ENCODE results near the gene RARRES2. TPM values are rescaled to one million over a fixed set of nuclear protein-coding genes. Genes with fewer than 3 reads are reported as not detected.

The RARRES2 gene
- total RNA-seq, 4 donors from 2014 or later = 84.2 to 124 (median 102) TPM

DNA sequence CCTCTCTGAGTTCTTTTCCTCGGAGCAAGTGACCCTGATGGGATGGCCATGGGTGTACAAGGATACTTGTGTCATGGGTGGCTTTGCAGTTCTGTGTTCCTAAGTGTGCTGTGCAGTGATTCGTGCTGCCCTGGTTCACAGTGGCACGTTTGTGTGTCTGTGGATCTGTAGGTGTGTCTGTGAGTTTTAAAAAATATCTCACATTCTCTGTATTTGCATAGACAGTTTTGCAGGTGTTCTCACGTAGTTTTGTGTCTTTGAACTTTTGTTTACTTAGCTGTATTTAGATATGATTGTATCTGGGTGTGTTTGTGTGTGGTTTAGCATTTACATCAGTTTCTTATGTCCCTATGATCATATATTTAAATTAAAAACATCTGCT lies 41.4 kb upstream of the RARRES2 start:
- Histone ChIP-seq H3K9me3 (no peaks in the 10 kb centered on the region), H3K36me3 (no peaks in the 10 kb centered on the region), H3K4me3 (no peak overlapping the region), H3K27ac (peak overlapping the region; percentile 63 to 99 (median 86)), H3K27me3 (no peaks in the 10 kb centered on the region), H3K4me1 (peaks cover 29 to 79% (median 69%) of the 10 kb centered on the region in 4 donors)
- intact Hi-C loops (cut with DNase I; ENCODE audit: low total_unique reads) = no loop called here
- TF ChIP-seq POLR2A (IDR thresholded peaks at IDR 0.05) = no peak
- WGBS, 2 donors (ENCODE audit: low coverage in 1 of 2) = 19% methylated on average over 4 of the region's 4 CpGs; no CpG with 5 or more reads in 1 of the 2 donors
- no peak for DNase-seq
- in situ Hi-C loops (cut with MboI; ENCODE audit: low pct_ligation_motif_present in 1 of 4, low pct_unique_long_range_greater_than_20kb in 1 of 4, low sequenced_read_pairs in 3 of 4) = no loop called here

- H3K36me3 ChIP-seq = no peaks in the 10 kb centered on the region
- peak; percentile 63 for DNase-seq
- no peak overlapping the region for H3K4me3 ChIP-seq
- intact Hi-C loops (cut with DNase I; ENCODE audit: low total_unique reads) = no loop called here
- WGBS, 2 donors (ENCODE audit: low coverage in 1 of 2) = 52% methylated on average over 20 of the region's 20 CpGs; no CpG with 5 or more reads in 1 of the 2 donors
- H3K4me1 ChIP-seq = peaks cover 30 to 85% (median 72%) of the 10 kb centered on the region in 4 donors
- peak overlapping the region; percentile 63 to 99 (median 86) for H3K27ac ChIP-seq
- TF ChIP-seq POLR2A (IDR thresholded peaks at IDR 0.05) (peak; percentile 11), EP300 (IDR thresholded peaks at IDR 0.05; ENCODE audit: low read depth) (no peak)
- TF ChIP-seq, protein P1, sequence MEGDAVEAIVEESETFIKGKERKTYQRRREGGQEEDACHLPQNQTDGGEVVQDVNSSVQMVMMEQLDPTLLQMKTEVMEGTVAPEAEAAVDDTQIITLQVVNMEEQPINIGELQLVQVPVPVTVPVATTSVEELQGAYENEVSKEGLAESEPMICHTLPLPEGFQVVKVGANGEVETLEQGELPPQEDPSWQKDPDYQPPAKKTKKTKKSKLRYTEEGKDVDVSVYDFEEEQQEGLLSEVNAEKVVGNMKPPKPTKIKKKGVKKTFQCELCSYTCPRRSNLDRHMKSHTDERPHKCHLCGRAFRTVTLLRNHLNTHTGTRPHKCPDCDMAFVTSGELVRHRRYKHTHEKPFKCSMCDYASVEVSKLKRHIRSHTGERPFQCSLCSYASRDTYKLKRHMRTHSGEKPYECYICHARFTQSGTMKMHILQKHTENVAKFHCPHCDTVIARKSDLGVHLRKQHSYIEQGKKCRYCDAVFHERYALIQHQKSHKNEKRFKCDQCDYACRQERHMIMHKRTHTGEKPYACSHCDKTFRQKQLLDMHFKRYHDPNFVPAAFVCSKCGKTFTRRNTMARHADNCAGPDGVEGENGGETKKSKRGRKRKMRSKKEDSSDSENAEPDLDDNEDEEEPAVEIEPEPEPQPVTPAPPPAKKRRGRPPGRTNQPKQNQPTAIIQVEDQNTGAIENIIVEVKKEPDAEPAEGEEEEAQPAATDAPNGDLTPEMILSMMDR (IDR thresholded peaks at IDR 0.05) = no peak
- H3K27me3 ChIP-seq = no peaks in the 10 kb centered on the region
- in situ Hi-C loops (cut with MboI; ENCODE audit: low pct_ligation_motif_present in 1 of 4, low pct_unique_long_range_greater_than_20kb in 1 of 4, low sequenced_read_pairs in 3 of 4) = no loop called here
- no peaks in the 10 kb centered on the region for H3K9me3 ChIP-seq
Observed at GRCh38 chr7:150382123-150382843, 40.9 kb upstream of the RARRES2 start.

DNA sequence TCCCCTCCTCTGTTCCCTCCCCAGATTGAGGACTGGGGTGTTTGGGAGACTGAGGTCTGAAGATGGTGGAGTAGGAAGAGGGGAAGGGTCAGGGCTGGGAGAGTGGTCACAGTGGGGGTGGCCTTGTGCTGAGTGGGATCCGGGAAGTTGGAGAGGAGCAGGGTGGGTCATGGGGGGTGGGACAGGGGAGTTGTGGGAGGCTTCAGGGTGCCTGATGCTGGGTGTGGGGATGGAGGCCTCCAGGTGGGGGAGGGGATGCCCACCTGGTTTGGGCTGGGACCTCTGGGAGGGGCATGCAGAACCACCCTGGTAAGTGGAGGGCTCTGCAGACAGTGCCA lies 40.3 kb upstream of the RARRES2 start:
- no peak for TF ChIP-seq EP300 (IDR thresholded peaks at IDR 0.05; ENCODE audit: low read depth)
- TF ChIP-seq POLR2AphosphoS5 (IDR thresholded peaks at IDR 0.05) = no peak
- no peak for TF ChIP-seq POLR2A (IDR thresholded peaks at IDR 0.05)
- TF ChIP-seq, protein P1 (IDR thresholded peaks at IDR 0.05) = no peak
- Histone ChIP-seq H3K9me3 (no peaks in the 10 kb centered on the region), H3K27ac (peak overlapping the region; percentile 63 to 99 (median 86)), H3K4me1 (peaks cover 34 to 90% (median 78%) of the 10 kb centered on the region in 4 donors), H3K36me3 (no peaks in the 10 kb centered on the region), H3K4me3 (no peak overlapping the region), H3K27me3 (no peaks in the 10 kb centered on the region)
- in situ Hi-C loops (cut with MboI; ENCODE audit: low pct_ligation_motif_present in 1 of 4, low pct_unique_long_range_greater_than_20kb in 1 of 4, low sequenced_read_pairs in 3 of 4) = no loop called here
- no peak for DNase-seq
- 82% methylated on average over 1 of the region's 1 CpG; no CpG with 5 or more reads in 1 of the 2 donors for WGBS, 2 donors (ENCODE audit: low coverage in 1 of 2)
- intact Hi-C loops (cut with DNase I; ENCODE audit: low total_unique reads) = no loop called here

DNA sequence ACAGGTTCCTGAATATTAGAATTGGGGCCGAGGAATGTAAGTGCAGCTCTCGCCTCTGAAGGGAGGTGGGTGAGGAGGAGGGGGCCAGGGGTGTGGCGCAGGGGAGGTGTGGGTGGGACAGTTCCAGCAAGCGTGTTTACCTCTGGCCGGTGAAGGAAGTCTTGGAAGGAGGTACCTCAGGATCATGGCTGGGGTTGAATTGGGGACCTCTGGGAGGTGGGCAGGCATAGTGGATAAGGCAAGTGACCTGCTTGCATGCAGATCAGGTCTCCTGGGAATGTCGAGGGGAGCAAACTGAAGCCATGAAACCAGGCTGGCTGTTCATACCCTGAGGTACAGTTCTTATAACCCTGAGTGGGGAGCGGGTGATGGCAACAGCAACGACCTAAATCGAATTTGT lies 39.7 kb upstream of the RARRES2 start:
- no peaks in the 10 kb centered on the region for H3K27me3 ChIP-seq
- no peaks in the 10 kb centered on the region for H3K36me3 ChIP-seq
- TF ChIP-seq EP300 (IDR thresholded peaks at IDR 0.05; ENCODE audit: low read depth) = no peak
- no peak for TF ChIP-seq POLR2A (IDR thresholded peaks at IDR 0.05)
- TF ChIP-seq, protein P1 (IDR thresholded peaks at IDR 0.05) = no peak
- no peak for TF ChIP-seq POLR2AphosphoS5 (IDR thresholded peaks at IDR 0.05)
- 59 to 82% methylated on average over 3 to 9 of the region's 9 CpGs for WGBS, 2 donors (ENCODE audit: low coverage in 1 of 2)
- in situ Hi-C loops (cut with MboI; ENCODE audit: low pct_ligation_motif_present in 1 of 4, low pct_unique_long_range_greater_than_20kb in 1 of 4, low sequenced_read_pairs in 3 of 4) = no loop called here
- H3K27ac ChIP-seq = peak overlapping the region; percentile 63 to 99 (median 94)
- H3K4me1 ChIP-seq = peaks cover 34 to 90% (median 81%) of the 10 kb centered on the region in 4 donors
- intact Hi-C loops (cut with DNase I; ENCODE audit: low total_unique reads) = no loop called here
- no peak for DNase-seq
- no peak overlapping the region for H3K4me3 ChIP-seq
- no peaks in the 10 kb centered on the region for H3K9me3 ChIP-seq
